Measurements from ENCODE around the gene YWHAB. TPM values are rescaled to one million over a fixed set of nuclear protein-coding genes. Genes with fewer than 3 reads are reported as not detected.

The YWHAB gene
- total and polyA plus RNA-seq, 3 donors from 2014 or later, result 106 to 127 (median 125) TPM

DNA sequence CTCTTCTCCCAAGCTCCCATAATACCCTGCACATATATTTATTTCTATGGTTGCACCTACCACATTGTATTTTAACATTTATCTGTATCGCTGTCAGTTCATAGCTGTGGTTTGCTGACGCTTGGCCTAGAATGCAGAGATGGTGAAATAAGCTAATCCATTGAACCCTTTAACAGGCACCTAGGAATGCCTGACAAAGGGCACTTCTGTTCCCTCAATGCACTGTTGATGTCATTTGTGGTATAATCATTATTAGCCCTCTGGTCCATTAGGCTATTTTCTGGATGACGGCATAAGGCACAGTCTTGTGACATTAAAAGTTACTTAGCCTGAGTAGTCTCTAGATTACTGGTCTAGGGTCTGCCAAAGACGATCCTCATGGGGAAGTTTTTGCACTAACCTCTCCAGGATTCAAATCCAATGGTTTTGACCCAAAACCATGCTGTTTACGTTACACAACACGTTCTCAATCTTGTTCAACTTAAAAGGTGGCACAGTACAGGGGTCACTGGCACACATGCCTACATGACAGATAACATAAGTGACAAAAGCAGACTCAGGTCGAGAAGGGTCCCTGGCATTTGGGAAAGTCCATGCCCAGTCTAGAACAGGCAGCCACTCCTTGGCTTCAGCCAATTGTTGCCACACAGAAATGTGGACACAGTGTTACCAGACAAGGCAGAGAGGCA is 2.1 kb upstream of the YWHAB start:
- TF ChIP-seq, protein P1, sequence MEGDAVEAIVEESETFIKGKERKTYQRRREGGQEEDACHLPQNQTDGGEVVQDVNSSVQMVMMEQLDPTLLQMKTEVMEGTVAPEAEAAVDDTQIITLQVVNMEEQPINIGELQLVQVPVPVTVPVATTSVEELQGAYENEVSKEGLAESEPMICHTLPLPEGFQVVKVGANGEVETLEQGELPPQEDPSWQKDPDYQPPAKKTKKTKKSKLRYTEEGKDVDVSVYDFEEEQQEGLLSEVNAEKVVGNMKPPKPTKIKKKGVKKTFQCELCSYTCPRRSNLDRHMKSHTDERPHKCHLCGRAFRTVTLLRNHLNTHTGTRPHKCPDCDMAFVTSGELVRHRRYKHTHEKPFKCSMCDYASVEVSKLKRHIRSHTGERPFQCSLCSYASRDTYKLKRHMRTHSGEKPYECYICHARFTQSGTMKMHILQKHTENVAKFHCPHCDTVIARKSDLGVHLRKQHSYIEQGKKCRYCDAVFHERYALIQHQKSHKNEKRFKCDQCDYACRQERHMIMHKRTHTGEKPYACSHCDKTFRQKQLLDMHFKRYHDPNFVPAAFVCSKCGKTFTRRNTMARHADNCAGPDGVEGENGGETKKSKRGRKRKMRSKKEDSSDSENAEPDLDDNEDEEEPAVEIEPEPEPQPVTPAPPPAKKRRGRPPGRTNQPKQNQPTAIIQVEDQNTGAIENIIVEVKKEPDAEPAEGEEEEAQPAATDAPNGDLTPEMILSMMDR (IDR thresholded peaks at IDR 0.05), result no peak
- TF ChIP-seq POLR2A (IDR thresholded peaks at IDR 0.05), result no peak
- intact Hi-C loops (cut with DNase I; ENCODE audit: low total_unique reads), result no loop called here

DNA sequence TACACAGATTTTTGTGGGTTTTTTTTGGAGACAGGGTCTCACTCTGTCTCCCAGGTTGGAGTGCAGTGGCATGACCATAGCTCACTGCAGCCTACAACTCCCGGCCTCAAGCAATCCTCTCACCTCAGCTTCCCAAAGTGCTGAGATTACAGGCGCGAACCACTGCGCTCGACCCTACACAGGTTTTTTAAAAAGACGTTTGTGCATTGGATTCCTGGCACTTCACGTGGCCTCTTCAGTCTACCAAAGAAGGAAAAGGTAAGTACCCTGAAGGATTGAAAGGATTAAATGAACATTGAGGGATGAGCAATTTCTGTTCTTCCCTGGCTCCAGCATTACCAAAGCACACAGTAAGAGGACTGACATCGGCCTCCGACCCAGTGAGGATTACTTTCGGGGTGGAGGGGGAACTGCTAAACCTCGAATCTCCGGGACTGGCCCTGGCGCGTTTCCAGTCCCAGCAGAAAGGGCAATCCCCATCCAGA is 556 bp upstream of the YWHAB start:
- 2 to 7% methylated on average over 14 of the region's 14 CpGs for WGBS, 2 donors
- Histone ChIP-seq H3K4me3 (peak overlapping the region; percentile 96), H3K4me1 (peaks cover 23% of the 10 kb centered on the region), H3K36me3 (ENCODE audit: low read depth, missing control alignments) (no peaks in the 10 kb centered on the region), H3K9me3 (no peaks in the 10 kb centered on the region), H3K27ac (peak overlapping the region; percentile 95), H3K27me3 (no peaks in the 10 kb centered on the region)
- no peak for TF ChIP-seq POLR2A (IDR thresholded peaks at IDR 0.05)
- TF ChIP-seq, protein P1 (IDR thresholded peaks at IDR 0.05), result no peak
- DNase-seq, result no peak
- intact Hi-C loops (cut with DNase I; ENCODE audit: low total_unique reads), result no loop called here

More for the DNA sequence above, 2.1 kb upstream of the YWHAB start:
- 83 to 85% methylated on average over 7 of the region's 7 CpGs for WGBS, 2 donors
- no peak for DNase-seq
- H3K9me3 ChIP-seq, result no peaks in the 10 kb centered on the region
- peaks cover 16% of the 10 kb centered on the region for H3K4me1 ChIP-seq
- peak overlapping the region in 1 of 2 donors; percentile 95 for H3K27ac ChIP-seq
- H3K4me3 ChIP-seq, result no peak overlapping the region
- H3K36me3 ChIP-seq (ENCODE audit: low read depth, missing control alignments), result no peaks in the 10 kb centered on the region
- no peaks in the 10 kb centered on the region for H3K27me3 ChIP-seq

DNA sequence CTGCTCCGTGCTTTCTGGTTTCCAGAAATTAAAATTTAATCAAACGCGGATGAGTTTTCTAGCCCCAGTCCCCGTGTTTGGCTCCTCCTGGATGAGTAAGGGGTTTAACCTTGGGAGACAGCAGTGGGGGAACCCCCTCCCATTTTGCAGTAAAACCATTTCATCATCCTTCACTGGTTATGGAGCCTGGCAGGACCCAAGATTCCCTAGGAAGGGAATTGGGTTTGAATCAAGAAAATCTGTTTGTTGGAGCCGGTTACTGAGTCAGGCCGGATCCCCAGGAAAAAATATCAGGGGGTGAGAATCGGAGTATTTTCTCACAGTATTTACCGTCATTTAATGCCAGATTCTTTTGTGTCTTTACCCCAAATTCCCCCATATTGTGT is 754 bp downstream of the YWHAB start:
- Histone ChIP-seq H3K27me3 (no peaks in the 10 kb centered on the region), H3K27ac (peak overlapping the region; percentile 95), H3K36me3 (ENCODE audit: low read depth, missing control alignments) (no peaks in the 10 kb centered on the region), H3K9me3 (no peaks in the 10 kb centered on the region), H3K4me3 (peak overlapping the region; percentile 96), H3K4me1 (peaks cover 23% of the 10 kb centered on the region)
- TF ChIP-seq, protein P1 (IDR thresholded peaks at IDR 0.05), result no peak
- TF ChIP-seq POLR2A (IDR thresholded peaks at IDR 0.05), result no peak
- no peak for DNase-seq
- WGBS, 2 donors, result 1% methylated on average over 7 to 8 of the region's 8 CpGs
- intact Hi-C loops (cut with DNase I; ENCODE audit: low total_unique reads), result no loop called here

DNA sequence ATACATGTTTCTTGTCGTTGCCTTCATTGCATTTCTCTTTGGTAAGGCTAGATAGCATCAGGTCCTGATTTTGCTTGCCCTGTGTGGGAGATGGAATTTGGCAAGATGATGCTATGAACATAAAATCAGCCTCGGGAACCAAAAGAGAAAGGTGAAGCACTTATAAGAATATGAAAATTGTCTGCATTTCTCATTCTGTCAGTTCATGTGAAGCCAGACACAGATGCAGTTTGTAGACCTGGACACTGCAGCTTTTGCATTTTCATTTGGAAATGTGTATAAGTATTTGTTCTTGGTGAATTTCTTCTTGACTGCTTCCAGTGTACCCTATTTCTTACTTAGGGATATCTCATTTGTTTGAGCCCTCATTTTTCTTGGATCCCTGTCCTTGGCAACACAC is 1.3 kb downstream of the YWHAB start:
- H3K27ac ChIP-seq, result peak overlapping the region in 1 of 2 donors; percentile 95
- no peaks in the 10 kb centered on the region for H3K36me3 ChIP-seq (ENCODE audit: low read depth, missing control alignments)
- intact Hi-C loops (cut with DNase I; ENCODE audit: low total_unique reads), result no loop called here
- peaks cover 23% of the 10 kb centered on the region for H3K4me1 ChIP-seq
- no peak for DNase-seq
- peak overlapping the region; percentile 96 for H3K4me3 ChIP-seq
- TF ChIP-seq, protein P1 (IDR thresholded peaks at IDR 0.05), result no peak
- no peak for TF ChIP-seq POLR2A (IDR thresholded peaks at IDR 0.05)
- WGBS, 2 donors, result 0 to 1% methylated on average over 2 of the region's 2 CpGs
- no peaks in the 10 kb centered on the region for H3K9me3 ChIP-seq
- H3K27me3 ChIP-seq, result no peaks in the 10 kb centered on the region

DNA sequence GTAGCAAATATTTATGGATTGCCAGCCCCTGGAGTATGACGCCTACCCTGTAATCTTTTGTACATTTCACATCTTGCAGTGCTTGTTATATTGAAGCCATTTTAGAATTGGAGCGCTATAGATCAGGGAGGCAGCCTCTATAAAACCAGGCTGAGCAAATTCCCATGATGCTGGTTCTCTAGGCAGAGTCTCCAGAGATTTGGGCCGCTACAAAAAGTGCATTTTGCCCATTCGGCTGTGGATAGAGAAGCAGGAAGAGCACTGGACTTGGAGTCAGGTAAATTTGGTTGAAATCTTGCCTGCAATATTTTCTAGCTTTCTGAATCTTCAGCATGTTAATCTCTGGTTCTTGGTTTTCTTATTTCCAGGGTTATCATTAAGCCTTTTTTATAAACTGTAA is 2.0 kb downstream of the YWHAB start:
- no peaks in the 10 kb centered on the region for H3K27me3 ChIP-seq
- H3K36me3 ChIP-seq (ENCODE audit: low read depth, missing control alignments), result no peaks in the 10 kb centered on the region
- H3K27ac ChIP-seq, result no peak overlapping the region
- DNase-seq, result no peak
- no peak for TF ChIP-seq POLR2A (IDR thresholded peaks at IDR 0.05)
- TF ChIP-seq, protein P1 (IDR thresholded peaks at IDR 0.05), result no peak
- intact Hi-C loops (cut with DNase I; ENCODE audit: low total_unique reads), result no loop called here
- H3K4me1 ChIP-seq, result peaks cover 23% of the 10 kb centered on the region
- no peaks in the 10 kb centered on the region for H3K9me3 ChIP-seq
- 35 to 40% methylated on average over 4 of the region's 4 CpGs for WGBS, 2 donors
- H3K4me3 ChIP-seq, result no peak overlapping the region

Measured in testis (tissue), 3 donors.